Measurements from ENCODE around the gene SNPH. TPM values are rescaled to one million over a fixed set of nuclear protein-coding genes. Genes with fewer than 3 reads are reported as not detected.

SNPH gene
- total RNA-seq, 2 experiments from 2014 or later: 1.9 to 2.1 TPM

GRCh38 chr20:1315804-1316203 is 49.7 kb downstream of the SNPH start:
- CTCF ChIA-PET: interaction anchor here (1.6 kb wide), 1 partner anchor 15 kb away, joined by 4 read pairs; no protein-coding TSS in a partner anchor
- POLR2A ChIA-PET: no interaction called here

GRCh38 chr20:1317545-1318255 is 51.6 kb downstream of the SNPH start:
- POLR2A ChIA-PET: no interaction called here
- CTCF ChIA-PET: no interaction called here

- ChIA-PET POLR2A (no interaction called here), CTCF (no interaction called here)
Observed at GRCh38 chr20:1319051-1319450, 53.0 kb downstream of the SNPH start.

DNA sequence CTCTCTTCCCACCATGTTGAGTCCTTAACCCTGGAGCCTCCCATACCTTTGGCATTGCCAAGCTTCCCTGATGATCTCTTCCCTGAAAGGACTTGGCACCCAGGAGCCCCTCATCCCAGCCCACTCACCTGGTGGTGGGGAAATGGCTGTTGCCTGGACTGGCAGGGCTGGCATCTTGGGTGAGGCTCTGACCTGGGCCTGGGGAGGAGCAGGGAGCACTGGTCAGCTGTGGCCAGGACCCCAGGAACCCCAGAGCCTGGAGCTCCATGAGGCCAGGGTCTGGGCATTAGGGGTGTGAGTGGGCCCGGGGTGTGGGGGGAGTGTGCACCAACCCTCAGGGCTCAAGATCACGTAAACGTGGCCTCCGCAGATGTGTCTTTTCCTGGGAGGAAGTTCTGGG is 53.4 kb downstream of the SNPH start:
- POLR2A ChIA-PET: no interaction called here
- CTCF ChIA-PET: no interaction called here

DNA sequence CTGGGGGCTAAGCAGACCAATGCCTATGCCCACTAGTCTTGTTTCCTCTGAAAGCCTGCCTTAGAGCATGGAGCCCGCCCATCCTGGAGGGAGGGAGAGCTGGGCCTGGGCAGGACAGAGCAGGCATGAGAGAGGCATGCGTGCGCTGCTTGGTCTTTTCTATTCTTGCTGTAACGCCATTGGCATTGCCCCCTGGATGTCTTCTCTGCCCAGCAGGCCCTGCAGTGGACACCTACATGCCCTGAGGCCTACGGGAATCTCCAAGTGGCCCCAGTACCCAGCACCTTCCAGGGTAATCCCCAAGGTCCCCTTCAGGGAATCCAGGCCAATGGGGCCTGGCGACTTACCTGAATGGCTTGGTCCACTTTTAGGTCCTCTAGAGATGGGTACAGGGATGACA is 53.9 kb downstream of the SNPH start:
- CTCF ChIA-PET: no interaction called here

GRCh38 chr20:1320902-1321653 is 55.0 kb downstream of the SNPH start:
- POLR2A ChIA-PET: no interaction called here

More for the DNA sequence above, 53.9 kb downstream of the SNPH start:
- POLR2A ChIA-PET: no interaction called here

GRCh38 chr20:1321654-1321939 is 55.5 kb downstream of the SNPH start:
- ChIA-PET POLR2A (no interaction called here), CTCF (interaction anchor here (1.0 to 1.1 kb wide), 3 partner anchors 8 to 116 kb away, joined by 3 read pairs; no protein-coding TSS in a partner anchor)

More at GRCh38 chr20:1320902-1321653, 55.0 kb downstream of the SNPH start:
- CTCF ChIA-PET: interaction anchor here (1.0 to 1.1 kb wide), 3 partner anchors 8 to 117 kb away, joined by 3 read pairs; no protein-coding TSS in a partner anchor

DNA sequence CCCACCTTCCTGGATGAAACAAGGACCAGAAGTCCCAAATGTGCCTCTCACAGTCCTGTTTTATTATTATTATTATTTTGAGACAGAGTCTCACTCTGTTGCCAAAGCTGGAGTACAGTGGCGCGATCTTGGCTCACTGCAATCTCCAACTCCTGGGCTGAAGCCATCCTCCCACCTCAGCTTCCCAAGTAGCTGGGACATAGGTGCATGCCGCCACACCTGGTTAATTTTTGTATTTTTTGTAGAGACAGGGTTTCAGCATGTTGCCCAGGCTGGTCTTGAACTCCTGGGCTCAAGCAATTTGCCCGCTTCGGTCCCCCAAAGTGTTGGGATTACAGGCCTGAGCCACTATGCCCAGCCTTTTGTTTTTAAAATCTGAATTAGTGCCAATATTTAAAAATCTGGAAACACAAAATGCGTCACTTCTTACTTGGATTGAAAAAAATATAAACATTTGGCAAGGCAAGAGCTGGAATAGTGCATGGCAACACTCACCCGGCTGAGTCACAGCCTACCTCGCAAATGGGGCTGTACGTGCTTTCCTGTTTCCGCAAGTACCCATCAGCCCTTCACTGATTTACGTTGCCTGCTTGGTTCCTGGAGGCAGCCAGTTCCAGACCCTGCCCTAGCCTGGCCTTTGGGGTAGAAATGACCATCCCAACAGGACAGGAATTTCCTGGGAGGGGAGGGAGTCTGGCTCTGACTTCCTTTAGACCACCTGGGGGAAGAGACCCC is 56.6 kb downstream of the SNPH start:
- ChIA-PET CTCF (interaction anchor here (1.0 kb wide), 2 partner anchors 10 to 115 kb away, joined by 3 read pairs; no protein-coding TSS in a partner anchor), POLR2A (no interaction called here)

GRCh38 chr20:1323256-1323655 is 57.2 kb downstream of the SNPH start:
- POLR2A ChIA-PET: no interaction called here
- CTCF ChIA-PET: no interaction called here

- ChIA-PET POLR2A (no interaction called here), CTCF (interaction anchor here (0.7 kb wide), 1 partner anchor 113 kb away, joined by 5 read pairs; no protein-coding TSS in a partner anchor)
Observed at GRCh38 chr20:1323830-1324597, 57.9 kb downstream of the SNPH start.

DNA sequence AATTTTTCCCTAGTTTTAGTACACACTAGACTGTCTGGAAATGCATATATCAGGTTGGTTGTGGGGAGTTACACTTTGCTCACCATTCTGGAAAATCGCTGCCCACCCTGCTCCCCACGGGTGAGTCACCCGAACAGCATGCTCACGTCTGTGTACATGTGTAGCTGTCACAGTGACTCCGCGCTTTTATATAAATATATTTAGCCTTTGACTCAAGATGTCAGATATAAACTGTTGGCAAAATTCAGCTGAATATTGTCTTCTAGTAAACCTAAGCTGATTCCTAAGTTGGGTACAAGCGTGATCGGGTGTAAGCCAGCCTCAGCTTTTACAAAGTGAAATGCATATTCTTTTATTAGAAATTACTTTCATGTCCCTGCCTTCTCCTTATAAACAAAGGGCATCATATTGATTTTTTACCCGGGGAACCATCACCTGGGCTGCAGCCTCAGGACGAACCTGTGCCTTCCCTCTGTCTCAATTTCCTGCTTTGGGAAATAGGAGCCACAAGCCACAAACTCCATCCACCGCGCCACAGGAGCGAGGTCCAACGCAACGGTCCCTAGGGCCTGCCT is 58.6 kb downstream of the SNPH start:
- POLR2A ChIA-PET: interaction anchor here (1.3 to 1.8 kb wide), 3 partner anchors 13 to 69 kb away, joined by 3 to 7 read pairs (median 5); partner anchors contain the start of gene FKBP1A
- CTCF ChIA-PET: interaction anchor here (1.3 to 1.5 kb wide), 2 partner anchors 73 to 179 kb away, joined by 3 read pairs; no protein-coding TSS in a partner anchor

GRCh38 chr20:1325173-1326030 is 59.3 kb downstream of the SNPH start:
- ChIA-PET CTCF (interaction anchor here (1.0 to 1.5 kb wide), 4 partner anchors 32 to 179 kb away, joined by 3 to 4 read pairs (median 3); no protein-coding TSS in a partner anchor), POLR2A (interaction anchor here (0.7 to 1.8 kb wide), 10 partner anchors 12 to 113 kb away, joined by 3 to 7 read pairs (median 4); partner anchors contain the start of gene FKBP1A)

- ChIA-PET POLR2A (interaction anchor here (0.5 to 1.8 kb wide), 11 partner anchors 11 to 112 kb away, joined by 3 to 7 read pairs (median 4); partner anchors contain the start of gene FKBP1A), CTCF (interaction anchor here (1.0 to 1.5 kb wide), 4 partner anchors 31 to 178 kb away, joined by 3 to 4 read pairs (median 3); no protein-coding TSS in a partner anchor)
Observed at GRCh38 chr20:1326031-1326930, 60.2 kb downstream of the SNPH start.

GRCh38 chr20:1327241-1327653 is 61.2 kb downstream of the SNPH start:
- CTCF ChIA-PET: interaction anchor here (1.4 kb wide), 1 partner anchor 111 kb away, joined by 5 read pairs; no protein-coding TSS in a partner anchor
- POLR2A ChIA-PET: no interaction called here

- ChIA-PET POLR2A (interaction anchor here (1.0 kb wide), 1 partner anchor 49 kb away, joined by 3 read pairs; no protein-coding TSS in a partner anchor), CTCF (interaction anchor here (1.4 kb wide), 1 partner anchor 110 kb away, joined by 5 read pairs; no protein-coding TSS in a partner anchor)
Observed at GRCh38 chr20:1327827-1328679, 62.0 kb downstream of the SNPH start.
